Activated CD4-positive, alpha-beta T cell treated with anti-CD3 and anti-CD28 coated beads for 1 hour (primary cell): ENCODE results near the gene VSTM2L.

ENCODE experiments used
- DNase-seq: peaks from one replicate; pipeline ENCODE4 v3.0.0-alpha.2; 2020

VSTM2L gene

DNA sequence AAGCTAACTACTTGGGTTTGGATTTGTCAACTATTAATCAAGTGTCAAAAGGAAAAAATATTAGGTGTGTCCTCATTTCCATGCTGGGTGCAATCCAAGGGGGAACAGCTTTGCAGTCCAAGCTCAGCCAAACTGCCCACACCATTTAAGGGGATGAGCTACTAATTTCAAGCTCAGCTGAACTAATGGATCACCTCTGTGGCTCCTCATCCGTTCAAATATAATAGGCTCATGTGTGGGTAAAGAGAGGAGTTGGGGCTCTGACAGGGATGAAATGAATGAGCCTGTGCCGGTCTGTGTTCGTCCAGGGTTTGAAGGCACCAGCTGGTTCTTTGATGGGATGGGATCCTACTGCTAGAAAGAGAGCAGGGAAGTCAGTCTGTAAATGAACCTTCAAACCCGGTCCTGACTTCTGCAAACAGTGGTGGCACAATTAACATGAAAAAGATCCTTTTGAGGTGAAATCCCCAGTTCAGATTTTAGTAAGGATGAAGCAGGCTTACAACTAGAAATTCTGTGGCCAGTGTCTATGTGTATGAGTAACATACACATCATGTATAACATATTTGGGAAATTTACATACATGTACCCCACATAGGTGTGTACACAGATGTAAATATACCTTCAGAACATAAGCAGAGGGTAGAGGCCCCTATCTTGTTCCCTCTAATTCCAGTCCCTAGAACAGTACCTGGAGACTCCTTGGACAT, 88.4 kb downstream of the VSTM2L start:
- no peak for DNase-seq

- no peak for DNase-seq
Measured at GRCh38 chr20:37991908-37992307, 89.0 kb downstream of the VSTM2L start.

DNA sequence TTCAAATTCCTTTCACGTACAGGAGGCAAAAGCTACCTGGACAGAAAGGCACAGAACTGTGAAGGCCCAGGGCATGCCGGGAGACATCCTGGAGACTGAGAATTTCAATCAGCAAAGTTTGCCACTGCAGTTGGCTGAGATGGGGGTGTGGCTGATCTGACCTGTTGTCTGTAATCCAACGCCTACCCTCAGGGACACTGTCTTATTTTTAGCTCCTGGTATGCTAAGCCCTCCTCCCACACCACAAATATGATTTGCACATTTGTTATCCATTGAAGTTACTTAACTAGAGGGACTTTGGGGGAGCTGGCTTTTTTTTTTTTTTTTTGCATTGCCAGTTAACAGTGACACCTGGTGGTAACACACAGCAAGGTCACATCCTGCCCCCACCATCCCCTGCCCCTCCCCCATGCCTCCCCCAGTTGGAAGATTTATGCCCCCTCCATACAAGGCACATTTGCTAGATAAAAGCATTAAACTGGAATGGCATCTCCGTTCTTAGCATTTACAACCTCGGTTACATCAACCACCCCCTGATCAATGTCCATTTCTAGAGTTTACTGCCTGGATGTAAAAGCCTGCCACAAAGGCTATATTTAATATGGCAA, 90.0 kb downstream of the VSTM2L start:
- no peak for DNase-seq

GRCh38 chr20:37994512-37994911, 91.6 kb downstream of the VSTM2L start:
- no peak for DNase-seq
